ENCODE measurements around the gene UBR7.
"Not testable (repeated sequence)": the region's sequence is repeated elsewhere in the genome, so short reads cannot be mapped to it uniquely, and the experiment has no call there.

The UBR7 gene, protein sequence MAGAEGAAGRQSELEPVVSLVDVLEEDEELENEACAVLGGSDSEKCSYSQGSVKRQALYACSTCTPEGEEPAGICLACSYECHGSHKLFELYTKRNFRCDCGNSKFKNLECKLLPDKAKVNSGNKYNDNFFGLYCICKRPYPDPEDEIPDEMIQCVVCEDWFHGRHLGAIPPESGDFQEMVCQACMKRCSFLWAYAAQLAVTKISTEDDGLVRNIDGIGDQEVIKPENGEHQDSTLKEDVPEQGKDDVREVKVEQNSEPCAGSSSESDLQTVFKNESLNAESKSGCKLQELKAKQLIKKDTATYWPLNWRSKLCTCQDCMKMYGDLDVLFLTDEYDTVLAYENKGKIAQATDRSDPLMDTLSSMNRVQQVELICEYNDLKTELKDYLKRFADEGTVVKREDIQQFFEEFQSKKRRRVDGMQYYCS

DNA sequence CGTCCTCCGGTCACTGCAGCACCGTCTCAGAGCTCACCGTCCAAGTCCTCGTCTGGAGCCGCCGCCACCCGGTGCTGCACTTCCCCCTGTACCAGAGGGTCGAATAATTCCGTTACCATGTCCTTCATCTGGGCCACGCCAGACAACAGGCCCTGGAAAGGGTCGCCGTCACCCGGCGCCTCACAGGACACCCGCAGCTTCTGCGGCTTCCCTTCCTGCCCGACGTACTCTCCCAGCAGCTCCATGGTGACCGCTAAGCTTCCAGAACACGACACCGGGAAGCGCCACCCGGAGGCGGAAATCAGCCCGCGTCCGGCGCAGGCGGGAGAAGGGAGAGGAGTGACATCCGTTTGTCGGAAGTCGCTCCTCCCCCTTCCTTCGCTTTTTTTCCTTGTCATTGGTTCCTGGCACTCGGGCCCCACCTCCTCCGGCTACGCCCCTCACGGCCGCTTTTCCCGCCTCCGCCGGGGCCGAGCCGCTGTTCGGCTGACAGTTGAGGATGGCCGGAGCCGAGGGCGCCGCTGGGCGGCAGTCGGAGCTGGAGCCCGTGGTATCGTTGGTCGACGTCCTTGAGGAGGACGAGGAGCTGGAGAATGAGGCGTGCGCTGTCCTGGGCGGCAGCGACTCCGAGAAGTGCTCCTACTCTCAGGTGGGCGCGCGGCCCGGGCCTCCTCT lies at the start of gene UBR7, which contains the start of gene GON7:
TSS of gene UBR7 (plus strand) at position 464 of the 675 bp plus-strand sequence. CDS start at position 500, 36 bp downstream.
TSS of gene GON7 (minus strand) at position 273 of the 675 bp plus-strand sequence. CDS start at position 245, 28 bp downstream.
- peak; percentile 71 to 75 (median 74) for DNase-seq

DNA sequence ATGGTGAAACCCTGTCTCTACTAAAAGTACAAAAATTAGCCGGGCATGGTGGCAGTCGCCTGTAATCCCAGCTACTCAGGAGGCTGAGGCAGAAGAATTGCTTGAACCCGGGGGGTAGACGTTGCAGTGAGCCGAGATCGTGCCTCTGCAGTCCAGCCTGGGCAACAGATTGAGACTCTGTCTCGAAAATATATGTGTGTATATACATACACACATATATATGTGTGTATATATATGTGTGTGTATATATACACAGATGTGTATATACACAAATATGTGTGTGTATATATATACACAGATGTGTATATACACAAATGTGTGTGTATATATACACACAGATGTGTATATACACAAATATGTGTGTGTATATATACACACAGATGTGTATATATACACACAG lies 48.7 kb upstream of the UBR7 start:
- DNase-seq: not testable (repeated sequence)

DNA sequence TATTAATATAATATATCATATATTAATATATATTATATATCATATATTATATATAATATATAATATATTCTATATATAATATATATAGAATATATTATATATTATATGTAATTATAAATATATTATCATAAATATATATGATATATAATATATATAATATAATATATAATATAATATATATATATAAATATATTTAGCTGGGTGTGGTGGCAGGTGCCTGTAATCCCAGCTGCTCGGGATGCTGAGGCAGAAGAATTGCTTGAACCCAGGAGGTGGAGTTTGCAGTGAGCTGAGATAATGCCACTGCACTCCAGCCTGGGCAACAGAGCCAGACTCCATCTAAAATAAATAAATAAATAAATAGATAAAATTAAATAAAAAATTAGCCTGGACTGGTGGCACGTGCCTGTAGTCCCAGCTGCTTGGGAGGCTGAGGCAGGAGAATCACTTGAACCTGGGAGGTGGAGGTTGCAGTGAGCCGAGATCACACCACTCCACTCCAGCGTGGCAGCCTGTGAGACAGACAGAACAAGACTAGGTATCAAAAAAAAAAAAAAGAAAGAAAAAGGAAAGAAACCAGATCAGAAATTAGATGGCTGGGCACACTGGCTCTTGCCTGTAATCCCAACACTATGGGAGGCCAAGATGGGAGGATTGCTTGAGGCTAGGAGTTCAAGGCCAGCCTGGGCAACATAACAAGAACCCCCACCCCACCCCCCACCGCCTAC lies 47.3 kb upstream of the UBR7 start:
- not testable (repeated sequence) for DNase-seq

DNA sequence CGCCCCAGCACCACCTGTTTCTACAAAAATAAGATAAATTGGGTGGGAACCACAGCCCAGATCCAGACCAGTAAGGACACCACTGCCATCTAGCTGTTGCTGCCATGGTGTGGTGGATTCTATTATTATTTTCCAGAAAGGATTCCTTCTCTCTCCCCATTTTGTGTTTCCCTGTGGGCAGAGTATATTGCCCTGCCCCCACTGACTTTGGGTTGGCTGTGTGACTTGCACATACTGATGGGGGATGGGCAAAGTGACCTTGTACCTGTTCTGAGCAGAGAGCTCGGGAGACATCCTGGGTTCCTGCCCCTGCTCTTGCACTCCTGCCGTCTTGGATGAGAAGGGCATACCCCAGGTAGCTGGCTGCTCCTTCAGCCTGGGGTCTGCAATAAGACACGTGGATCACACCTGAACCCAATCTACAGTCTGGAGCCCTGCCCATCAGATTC lies 46.7 kb upstream of the UBR7 start:
- DNase-seq: no peak

DNA sequence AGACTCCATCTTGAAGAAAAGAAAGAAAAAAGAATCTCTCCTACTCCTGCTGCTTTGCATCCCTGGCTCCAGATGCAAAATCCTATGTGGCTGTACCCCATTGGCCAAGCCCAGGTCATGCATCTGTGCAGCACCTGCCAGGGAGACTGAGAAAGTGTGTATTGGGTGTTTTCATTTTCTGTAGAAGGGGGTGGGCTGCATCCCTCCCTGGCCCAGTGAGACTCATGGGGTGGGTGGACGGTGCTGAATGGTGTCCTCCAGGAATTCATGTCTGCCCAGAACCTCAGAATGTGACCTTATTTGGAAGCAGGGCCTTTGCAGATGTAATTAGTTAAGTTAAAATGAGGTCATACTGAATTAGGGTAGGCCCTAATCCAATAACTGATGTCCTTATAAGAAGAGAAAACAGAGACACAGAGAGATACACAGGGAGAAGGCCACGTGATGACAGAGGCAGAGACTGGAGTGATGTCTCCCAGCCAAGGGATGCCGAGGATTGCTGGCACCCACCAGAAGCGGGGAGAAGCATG lies 45.6 kb upstream of the UBR7 start:
- DNase-seq: no peak

DNA sequence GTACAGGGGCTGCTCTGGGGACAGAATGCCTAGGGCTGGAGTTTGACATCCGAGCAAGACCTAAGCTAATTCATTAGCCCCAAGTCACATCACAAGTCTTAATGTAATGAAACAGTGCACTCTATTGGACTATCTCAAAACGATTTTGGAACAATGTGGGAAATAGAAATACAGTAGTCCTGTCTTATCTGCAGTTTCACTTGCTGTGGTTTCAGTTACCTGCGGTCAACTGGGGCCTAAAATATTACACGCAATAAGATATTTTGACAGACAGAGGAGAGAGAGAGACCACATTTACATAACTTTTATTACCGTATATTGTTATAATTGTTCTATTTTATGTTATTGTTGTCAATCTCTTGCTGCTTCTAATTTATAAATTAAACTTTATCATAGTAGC lies 43.5 kb upstream of the UBR7 start:
- no peak for DNase-seq

DNA sequence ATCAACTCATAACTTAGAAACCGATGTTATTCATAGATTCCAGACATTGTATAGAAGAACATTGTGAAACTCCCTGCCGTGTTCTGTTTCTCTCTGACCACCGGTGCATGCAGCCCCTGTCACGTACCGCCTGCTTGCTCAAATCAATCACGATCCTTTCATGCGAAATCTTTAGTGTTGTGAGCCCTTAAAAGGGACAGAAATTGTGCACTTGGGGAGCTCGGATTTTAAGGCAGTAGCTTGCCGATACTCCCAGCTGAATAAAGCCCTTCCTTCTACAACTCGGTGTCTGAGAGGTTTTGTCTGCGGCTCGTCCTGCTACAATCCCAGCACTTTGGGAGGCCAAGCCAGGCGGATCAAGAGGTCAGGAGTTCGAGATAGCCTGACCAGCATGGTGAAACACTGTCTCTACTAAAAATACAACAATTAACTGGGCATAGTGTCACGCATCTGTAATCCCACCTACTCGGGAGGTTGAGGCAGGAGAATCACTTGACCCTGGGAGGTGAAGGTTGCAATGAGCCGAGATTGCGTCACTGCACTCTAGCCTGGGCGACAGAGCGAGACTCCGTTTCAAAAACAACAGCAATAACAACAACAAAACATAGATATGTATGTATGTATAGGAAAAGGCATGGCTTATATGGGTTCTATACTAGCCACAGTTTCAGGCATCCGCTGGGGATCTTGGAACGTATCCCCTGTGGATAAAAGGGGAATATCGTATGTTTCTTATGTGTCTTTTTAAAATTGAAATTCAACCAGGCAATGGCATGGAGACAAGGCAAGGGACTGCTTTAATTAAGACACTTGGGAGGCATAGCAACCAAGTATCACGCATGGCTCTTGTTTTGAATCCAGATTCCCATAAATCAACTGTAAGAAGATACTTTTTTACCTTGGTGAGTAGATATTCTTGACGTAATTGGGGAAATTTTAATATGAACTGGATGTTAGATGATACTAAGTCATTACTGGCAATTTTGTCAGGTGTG lies 41.5 kb upstream of the UBR7 start:
- DNase-seq: not testable (repeated sequence)

DNA sequence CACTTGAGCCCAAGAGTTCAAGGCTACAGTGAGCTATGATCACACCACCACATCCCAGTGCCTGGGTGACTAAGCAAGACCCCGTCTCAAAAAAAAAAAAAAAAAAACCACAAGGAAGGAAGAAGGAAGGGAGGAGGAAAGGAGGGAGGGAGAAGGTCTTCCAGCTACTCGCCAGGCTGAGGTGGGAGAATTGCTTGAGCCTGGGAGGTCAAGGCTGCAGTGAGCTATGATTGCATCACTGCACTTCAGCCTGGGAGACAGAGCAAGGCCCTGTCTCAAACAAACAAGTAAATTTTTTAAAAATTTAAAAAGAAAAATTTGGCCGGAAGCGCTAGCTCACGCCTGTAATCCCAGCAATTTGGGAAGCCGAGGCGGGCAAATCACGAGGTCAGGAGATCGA lies 38.4 kb upstream of the UBR7 start:
- not testable (repeated sequence) for DNase-seq

DNA sequence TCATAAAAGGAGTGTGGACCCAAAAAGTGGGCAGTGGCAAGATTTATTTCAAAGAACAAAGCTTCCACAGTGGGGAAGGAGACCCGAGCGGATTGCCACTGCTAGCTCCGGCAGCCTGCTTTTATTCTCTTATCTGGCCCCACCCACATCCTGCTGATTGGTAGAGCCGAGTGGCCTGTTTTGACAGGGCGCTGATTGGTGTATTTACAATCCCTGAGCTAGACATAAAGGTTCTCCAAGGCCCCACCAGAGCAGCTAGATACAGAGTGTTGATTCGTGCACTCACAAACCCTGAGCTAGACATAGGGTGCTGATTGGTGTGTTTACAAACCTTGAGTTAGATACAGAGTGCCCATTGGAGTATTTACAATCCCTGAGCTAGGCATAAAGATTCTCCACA lies 37.4 kb upstream of the UBR7 start:
- not testable (repeated sequence) for DNase-seq

DNA sequence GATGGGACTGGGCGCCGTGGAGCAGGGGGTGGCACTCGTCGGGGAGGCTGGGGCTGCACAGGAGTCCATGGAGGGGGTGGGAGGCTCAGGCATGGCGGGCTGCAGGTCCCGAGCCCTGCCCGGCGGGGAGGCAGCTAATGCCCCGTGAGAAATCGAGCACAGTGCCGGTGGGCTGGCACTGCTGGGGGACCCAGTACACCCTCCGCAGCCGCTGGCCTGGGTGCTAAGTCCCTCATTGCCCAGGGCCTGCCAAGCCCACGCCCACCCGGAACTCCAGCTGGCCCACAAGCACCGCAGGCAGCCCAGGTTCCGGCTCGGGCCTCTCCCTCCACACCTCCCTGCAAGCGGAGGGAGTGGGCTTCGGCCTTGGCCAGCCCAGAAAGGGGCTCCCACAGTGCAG lies 36.9 kb upstream of the UBR7 start:
- DNase-seq: not testable (repeated sequence)

DNA sequence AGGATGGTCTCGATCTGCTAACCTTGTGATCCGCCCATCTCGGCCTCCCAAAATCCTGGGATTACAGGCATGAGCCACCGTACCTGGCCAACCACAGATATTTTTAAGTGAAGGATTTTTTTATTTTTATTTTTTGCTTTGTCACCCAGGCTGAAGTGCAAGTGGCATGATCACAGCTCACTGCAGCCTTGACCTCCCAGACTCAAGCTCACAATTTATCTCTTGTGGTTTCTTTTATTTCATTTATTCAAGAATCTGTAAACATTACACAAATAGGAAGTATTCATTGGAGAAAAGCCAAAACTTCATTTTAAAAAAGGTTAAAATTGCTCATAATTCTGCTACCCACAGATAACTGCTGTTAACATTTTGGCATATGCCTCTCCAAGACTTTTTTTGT lies 35.7 kb upstream of the UBR7 start:
- no peak for DNase-seq

DNA sequence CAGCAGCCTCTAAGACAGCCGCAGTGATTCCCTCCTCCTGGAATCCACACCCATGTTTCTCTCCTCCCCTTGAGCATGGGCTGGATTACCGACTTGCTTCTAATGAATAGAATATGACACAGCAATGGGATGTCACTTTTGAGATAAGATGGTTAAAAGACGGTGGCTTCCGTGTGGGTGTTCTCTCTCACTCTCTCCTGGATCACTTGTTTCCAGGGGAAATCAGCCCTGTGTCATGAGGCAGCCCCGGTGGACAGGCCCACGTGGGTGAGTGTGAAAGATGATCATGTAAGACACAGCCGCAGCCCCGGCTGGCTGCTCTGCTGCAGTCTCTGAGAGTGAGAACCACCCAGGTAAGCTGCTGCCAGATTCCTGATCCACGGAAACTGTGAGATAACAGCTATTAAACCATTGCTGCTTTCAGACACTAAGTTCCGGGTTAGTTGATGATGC lies 33.1 kb upstream of the UBR7 start:
- DNase-seq: no peak

DNA sequence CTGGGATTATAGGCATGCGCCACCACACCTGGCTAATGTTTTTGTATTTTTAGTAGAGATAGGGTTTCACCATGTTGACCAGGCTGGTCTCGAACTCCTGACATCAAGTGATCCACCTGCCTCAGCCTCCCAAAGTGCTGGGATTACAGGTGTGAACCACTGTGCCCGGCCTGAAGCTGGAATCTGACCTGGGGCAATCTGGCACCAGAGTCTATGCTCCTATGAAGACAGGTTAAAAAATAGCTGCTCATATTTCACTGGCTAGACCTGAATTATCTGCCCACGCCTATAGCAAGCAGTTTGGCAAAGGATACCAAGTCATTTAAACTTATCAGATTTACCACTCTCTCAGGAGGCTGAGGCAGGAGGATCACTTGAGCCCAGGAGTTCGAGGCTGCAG lies 32.3 kb upstream of the UBR7 start:
- not testable (repeated sequence) for DNase-seq

DNA sequence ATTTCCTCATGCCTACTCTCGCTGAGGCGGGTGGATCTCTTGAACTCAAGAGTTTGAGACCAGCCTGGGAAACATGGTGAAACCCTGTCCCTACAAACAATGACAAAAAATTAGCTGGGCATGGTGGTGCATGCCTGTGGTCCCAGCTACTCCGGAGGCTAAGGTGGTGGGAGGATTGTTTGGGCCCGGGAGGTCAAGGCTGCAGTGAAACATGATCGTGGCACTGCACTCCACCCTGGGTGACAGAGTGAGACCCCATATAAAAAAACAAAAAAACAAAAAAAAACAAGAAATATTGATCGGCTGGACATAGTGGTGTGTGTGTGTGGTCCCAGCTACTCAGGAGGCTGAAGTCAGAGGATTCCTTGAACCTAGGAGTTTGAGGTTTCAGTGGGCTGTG lies 31.6 kb upstream of the UBR7 start:
- DNase-seq: no peak

DNA sequence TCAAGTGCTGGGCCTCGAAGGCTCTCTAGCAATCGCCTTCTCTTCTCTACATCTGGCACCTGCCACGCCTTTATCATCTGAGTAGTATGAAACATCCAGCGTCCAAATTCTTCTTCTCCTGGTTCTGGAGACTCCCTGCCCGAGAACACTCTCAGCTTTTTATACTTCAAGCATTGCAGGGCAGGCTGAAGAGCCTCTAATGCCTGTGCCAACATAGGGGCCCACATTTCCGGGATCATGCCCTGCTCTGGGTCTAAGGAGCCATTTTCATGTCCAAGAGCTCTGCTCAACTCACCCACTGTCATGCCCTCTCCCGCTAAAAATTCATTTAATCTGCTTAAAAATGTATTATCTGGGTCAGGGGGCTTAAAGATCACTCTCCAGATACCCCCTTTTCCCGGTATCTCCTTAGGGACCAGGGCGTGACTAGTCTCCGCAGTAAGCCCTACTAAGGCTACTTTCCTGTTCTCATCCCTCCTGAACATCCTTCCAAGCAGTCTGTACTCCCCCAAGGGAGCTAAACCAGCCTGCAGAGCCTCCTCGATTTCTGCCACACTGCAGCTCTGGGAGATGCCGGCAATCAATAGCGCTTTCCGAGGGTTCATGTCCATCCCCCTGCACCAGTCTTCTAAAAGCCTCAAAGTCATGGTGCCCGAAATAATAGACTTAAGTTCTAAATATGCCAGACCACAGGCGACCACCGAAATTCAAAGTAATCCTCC lies 23.3 kb upstream of the UBR7 start:
- DNase-seq: no peak

DNA sequence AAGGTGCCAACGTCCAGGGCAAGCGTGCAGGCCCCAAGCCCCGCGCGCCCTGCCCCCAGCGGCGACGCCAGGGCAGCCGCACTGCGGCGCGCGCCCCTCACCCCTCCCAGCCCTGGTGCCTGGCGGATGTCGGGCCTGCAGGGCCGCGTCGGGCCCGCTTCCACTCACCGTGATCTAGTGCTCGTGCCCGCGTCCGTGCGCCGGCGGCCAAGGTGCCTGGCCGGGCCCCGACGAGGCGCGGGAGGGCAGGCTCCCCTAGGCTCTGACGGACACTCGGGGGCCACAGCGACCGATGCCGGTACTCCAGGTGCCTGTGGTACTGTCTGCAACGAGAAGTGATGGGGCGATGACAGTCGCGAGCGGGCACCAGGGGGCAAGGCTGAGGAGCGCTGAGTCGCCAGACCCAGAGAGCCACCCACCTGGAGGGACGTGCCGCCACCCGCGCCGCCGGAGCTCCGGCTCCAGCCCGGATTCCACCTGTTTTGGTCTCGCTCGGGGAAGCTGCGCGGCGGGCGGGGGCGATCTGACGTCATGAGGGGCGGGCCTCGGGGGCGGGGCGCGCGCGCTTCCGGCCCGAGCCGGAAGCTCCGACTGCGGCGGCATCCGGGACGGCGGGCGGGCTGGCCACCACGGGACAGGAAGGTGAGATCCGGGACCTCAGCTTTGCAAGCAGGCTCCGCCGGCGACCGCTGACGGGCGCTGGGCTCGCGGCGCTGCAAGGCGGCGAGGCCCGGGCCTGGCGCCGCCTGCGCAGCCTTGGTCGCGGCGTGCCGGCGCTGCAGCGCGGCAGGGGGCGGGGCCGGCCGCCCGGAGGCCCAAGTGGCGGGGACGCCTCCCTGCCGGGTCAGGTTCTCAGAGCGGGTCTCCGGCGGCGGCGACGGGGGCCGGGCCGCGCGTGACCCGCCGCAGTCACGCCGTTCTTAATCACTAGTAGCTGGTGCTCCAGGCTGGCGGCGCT lies 22.4 kb upstream of the UBR7 start, which contains the start of the genes LYSET and MOAP1:
TSS of gene LYSET (plus strand) at position 927 of the 958 bp plus-strand sequence. CDS start 89 bp downstream, outside the sequence.
TSS of gene MOAP1 (minus strand) at position 507 of the 958 bp plus-strand sequence. CDS start 655 bp downstream, outside the sequence.
- DNase-seq: peak; percentile 77 to 89 (median 84)

DNA sequence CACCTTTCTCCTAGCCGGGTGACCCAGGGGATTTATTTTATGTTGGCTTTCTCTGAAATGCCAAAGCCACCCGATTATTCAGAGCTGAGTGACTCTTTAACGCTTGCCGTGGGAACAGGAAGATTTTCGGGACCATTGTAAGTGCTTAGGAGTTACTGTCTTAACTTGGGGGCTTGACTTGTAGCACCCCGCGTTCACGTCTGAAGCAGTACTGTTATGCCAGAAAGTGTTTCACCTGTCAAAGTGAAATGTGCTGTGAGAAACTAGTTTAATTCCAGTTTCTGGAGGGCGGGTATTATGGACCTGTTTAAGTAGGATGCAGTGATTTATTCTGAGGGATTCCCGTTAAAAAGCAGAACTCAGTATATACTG lies 21.7 kb upstream of the UBR7 start:
- no peak for DNase-seq

DNA sequence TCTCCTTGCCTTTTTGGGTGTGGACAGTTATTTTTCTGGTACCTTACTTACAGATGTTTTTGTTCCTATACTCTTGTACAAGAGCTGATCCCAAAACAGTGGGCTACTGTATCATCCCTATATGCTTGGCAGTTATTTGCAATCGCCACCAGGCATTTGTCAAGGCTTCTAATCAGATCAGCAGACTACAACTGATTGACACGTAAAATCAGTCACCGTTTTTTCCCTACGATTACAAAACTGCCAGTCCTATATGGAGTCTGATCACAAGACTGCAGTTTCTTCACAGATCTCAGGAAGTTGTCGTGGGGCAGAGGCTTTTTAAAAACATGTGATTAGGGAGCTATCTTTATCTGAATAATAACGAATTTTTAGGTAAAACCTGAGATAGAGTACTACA lies 20.6 kb upstream of the UBR7 start:
- DNase-seq: no peak

DNA sequence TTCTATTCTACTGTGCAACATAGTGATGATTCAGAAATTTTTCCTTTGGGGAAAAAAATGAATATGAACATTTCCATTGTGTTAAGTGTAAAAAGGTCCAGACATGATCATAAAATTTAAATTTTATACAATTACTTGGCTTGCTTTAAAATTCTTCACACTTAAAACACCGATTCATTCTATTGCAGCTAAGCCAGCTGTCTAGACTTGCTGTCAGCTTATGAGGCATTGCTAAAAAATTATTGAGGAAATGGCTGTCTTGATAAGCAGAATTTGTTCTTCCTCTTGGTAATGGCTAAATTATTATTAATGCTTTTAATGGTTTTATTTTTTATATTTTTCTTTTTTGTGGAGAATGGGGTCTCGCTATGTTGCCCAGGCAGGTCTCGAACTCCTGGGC lies 20.1 kb upstream of the UBR7 start:
- DNase-seq: no peak

Measured in activated CD4-positive, CD25-positive, alpha-beta regulatory T cell (primary cell).